GM18499 (cell line): ENCODE data around the gene F10.
"Not testable (repeated sequence)": the region's sequence is repeated elsewhere in the genome, so short reads cannot be mapped to it uniquely, and the experiment has no call there.

Source experiments
- ATAC-seq: cut with Tn5 transposase; IDR thresholded peaks from one replicate; pipeline ENCODE4 v1.9.1; 2021; ENCODE audit warnings: moderate number of reproducible peaks; ENCODE audit not compliant: insufficient read depth, unreplicated experiment

The F10 gene

DNA sequence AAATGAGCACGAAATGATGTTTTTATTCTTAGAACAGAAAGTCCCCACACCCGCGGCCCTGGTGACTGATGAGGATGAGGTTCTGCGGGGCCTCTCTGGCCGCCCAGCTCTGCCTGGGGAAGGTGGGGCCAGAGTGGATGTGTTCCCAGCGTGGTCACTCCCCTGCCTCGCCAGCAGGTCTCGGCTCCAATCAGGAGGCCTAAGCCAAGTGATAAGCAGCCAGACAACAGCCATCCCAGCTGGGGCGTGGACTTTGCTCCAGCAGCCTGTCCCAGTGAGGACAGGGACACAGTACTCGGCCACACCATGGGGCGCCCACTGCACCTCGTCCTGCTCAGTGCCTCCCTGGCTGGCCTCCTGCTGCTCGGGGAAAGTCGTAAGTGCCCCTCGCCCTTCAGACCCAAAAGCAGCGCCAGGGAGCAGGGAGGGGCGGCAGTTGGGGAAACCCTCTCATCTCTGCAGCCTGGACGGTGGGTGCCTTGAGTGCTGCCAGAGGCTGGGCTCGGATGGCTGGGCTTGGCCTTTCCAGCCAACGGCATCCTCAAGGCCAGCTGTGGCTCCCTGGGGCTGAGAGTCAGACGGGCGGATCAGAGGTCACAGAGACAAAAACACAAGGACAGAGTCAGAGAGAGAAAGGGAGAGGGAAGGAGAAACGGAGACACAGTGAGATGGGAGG is at the start of gene F10:
Gene F10, plus strand, starts transcription at position 250 of the 676 bp plus-strand sequence. Its CDS starts 57 bp downstream, at position 307.
- ATAC-seq: no peak

DNA sequence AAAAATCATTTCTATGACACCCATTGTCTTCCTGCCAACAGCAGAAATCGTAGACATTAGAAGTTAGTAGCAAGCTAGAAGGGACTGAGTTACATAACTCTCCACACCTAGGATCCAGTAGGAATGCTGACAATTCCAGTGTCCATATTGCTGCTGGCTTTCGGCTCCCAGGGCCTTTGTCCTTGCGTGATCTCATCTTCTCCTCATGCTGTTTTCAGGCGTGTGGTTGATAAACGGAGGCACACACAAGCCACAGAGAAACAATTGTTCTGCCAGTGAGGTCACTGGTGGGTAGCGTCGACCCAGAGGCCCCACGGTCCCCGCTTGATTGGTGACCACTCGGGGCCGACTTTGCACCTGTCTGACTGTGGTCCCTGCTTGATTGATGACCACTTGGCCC is 48.7 kb upstream of the F10 start:
- no peak for ATAC-seq

DNA sequence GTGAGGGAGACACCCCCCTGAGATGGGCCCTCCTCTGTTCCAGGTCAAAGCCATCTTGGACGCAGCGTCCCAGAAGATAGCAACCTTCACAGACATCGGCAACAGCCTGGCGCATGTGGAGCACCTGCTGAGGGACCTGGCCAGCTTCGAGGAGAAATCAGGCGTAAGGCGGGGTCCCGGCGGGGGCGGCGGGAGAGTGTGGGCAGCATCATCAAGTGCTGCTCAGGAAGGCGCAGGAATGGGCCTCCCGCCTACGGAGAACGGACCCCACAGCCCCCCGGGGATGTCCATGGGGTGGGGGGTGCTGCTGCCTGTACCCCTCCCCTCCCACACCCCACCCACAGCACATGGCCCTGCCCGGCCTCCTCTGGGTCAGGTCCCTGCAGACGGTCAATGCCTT is 48.2 kb upstream of the F10 start:
- no peak for ATAC-seq

DNA sequence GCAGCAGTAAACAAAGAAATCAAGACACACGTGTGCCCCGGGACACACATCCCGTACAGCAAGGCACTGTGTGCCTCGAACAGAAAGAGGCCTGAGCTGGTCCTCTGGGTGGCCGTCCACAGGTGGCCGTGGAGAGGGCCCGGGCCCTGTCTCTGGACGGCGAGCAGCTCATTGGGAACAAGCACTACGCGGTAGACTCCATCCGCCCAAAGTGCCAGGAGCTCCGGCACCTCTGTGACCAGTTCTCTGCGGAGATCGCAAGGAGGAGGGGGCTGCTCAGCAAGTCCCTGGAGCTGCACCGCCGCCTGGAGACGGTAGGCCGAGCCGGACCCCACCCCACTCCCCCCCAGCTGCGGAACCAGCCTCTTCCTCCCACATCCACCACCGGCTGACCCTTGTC is 47.7 kb upstream of the F10 start:
- no peak for ATAC-seq

DNA sequence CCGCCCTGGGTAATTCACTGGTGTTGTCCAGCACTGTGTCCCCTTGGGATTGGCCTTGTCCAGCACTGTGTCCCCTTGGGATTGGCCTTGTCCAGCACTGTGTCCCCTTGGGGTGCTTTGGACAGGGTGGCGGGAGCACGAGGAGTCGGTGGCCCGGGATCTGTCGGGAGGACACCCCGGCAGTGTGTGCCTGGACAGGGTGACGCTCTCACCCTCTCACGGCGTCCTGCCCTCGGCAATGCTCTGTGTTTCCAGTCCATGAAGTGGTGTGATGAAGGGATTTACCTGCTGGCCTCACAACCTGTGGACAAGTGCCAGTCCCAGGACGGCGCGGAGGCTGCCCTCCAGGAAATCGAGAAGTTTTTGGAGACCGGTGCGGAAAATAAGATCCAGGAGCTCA is 46.9 kb upstream of the F10 start:
- ATAC-seq: no peak

DNA sequence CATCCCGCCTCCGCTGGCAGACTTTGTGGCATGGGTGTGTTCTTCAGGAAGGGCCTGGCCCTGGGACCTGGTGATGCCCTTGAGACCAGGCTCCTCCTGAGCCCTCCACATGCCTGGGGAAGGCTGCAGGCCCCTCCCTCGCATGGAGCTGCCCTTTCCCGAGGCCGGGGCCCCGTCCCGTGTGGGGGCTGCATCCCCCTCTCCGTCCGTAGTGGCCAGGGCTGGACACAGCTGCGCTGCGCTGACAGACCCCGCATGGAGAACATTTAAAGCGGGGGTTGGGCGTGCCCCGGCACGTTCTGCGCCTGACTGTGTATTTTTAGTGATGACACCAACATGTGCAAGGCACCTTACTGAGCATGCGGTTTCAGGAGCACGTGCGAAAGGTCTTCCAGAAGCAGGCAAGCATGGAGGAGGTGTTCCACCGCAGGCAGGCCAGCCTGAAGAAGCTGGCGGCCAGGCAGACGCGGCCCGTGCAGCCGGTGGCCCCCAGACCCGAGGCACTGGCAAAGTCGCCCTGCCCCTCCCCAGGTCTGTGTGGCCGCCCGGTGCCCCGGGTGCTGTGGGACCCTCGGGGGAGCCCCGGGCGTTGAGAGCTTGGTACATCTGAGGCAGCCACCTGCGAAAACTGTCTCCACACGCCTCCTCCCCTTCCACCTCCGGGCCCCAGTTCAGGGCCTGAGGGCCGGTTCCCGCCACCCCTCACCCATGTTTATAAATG is 45.8 kb upstream of the F10 start:
- no peak for ATAC-seq

DNA sequence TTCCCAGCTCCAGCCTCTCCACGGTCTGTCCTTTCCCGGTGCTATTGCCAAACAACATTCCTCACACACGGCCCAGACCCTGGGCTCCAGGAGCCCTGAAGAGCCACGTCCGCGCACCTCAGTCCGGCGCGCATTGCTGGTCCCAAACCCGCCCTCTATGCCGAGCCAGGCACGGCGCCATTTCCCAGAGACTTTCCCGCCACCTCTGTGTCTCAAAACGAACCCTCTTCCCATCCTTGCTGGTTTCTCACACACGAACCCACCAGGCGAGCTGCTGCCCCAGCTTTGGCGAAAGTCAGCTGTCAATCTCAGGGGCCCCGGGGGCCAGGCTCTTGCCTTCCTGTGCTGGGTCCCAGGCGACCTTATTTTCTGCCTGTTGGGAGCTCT is 45.0 kb upstream of the F10 start:
- no peak for ATAC-seq

DNA sequence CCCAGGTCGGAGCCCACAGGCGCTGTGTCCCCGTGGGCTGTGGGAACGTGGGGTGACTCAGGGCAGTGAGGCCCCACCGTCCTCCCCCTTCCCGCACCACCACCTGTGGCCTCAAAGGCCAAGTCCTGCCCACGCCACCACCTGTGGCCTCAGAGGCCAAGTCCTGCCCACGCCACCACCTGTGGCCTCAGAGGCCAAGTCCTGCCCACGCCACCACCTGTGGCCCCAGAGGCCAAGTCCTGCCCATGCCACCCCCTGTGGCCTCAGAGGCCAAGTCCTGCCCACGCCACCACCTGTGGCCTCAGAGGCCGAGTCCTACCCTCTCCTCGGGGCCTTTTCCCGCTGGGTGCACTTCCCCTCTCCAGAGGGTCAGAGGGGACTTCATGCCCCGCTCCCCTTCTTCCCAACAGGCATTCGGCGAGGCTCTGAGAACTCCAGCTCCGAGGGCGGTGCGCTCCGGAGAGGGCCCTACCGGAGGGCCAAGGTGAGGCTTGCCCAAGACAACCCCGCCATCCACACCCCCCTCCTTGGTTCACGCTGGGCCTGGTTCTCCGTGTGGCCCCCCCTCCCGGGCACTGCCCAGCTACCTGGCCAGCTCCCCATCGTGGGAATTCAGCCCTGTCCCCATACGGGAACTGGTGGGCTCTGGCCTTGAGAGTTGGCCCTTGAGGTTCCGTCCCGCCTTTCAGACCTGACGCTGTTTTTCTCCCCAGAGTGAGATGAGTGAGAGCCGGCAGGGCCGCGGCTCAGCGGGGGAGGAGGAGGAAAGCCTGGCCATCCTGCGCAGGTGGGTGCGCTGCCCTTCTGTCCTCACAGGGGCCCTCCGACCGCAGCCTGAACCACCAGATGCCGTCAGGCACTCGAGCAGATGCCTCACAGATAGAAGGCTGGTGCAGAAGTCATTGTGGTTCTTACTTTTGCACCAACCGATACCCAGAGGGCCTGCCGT is 44.4 kb upstream of the F10 start:
- no peak for ATAC-seq

DNA sequence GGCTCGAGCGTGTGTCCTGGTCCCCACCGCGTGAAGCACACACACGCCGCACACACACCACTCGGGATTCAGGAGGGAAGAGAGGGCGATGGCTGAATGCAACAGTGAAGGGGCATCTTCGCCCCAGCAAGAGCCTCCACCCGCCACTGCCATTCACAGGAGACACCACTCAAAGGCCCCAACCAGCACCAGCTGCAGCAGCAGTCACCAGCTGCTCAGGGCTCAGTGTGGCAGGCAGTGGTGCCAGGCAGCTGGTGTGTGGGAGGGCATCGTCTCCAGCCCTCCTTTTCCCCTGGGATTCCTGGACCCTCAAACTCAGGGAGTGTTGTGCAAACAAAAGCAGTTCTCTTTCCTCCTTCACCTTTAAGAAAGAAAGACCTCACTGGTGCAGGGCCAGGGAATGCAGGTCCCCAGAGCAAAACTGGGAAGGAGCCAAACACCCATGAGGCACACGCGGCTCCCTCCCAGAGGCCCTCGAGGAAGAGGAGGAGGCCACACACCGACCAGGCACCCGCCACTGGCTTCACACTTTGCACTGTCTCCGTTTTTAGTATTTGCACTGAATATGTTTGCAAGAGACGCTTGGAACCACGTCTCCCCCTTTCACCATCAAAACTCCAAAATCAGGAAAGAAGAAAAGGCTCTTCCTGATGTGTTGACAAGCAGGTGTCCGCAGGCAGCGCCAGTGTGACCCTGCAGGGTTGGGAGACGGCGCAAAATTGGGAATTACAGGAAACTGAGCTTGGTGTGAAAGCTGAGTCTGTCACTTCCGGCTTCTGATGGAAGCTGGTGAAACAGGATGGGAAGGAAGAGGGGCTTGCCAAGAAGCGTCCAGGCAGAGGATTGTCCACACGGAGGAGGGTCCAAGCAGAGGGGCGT is 43.5 kb upstream of the F10 start:
- ATAC-seq: no peak

DNA sequence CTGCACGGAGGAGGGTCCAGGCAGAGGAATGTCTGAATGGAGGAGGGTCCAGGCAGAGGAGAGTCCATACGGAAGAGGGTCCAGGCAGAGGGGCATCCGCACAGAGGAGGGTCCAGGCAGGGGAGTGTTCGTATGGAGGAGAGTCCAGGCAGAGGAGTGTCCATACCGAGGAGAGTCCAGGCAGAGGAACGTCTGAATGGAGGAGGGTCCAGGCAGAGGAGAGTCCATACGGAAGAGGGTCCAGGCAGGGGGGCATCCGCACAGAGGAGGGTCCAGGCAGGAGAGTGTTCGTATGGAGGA is 42.9 kb upstream of the F10 start:
- not testable (repeated sequence) for ATAC-seq

DNA sequence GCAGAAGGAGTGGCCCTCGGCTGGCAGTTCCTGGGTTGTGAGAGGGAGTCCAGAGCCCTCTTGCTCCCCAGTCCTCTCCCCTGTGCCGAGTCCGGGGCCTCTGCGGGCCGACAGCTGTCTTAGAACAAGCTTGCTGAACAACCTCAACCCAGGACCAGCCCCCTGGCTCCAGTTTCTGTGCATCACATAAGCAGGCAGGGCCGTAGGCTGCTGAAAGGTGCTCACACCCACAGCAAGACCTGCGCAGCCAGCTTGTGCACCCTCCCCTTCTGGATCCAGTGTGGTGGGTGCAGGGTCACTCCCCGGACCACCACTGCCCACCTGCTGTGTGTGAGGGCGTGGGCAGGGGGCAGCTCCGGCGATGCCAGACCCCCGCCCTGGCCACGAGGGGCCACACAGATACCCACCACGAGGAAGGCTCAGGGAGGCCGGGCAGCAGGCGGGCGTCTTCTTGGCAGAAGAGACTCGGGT is 42.2 kb upstream of the F10 start:
- ATAC-seq: no peak

DNA sequence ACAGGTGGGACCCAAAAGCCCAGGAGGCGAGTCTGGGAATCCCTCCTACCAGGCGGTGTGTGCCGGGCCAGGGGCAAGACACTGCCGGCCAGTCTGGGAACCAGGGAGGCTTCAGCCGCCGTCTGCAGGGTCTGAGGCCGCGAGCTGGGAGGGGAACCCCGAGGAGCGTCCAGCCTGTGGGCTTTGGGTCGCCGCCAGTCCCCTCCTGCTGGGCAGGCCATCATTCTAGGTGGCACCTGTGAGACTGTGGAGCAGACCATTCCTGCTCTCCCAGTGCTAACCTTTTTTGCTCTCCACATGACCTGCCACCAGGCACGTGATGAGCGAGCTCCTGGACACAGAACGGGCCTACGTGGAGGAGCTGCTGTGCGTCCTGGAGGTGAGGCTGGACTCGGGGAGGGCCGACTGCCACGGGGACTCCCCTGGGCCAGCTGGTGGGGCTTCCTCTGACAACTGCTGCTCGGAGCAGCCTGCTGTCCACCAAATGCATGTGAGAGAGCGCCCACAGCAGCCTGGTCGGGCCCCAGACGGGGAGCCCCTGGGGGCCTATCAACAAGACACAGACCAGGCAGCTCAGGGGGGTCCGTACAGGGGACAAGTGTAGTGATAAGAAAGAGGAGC is 41.6 kb upstream of the F10 start:
- ATAC-seq: no peak

DNA sequence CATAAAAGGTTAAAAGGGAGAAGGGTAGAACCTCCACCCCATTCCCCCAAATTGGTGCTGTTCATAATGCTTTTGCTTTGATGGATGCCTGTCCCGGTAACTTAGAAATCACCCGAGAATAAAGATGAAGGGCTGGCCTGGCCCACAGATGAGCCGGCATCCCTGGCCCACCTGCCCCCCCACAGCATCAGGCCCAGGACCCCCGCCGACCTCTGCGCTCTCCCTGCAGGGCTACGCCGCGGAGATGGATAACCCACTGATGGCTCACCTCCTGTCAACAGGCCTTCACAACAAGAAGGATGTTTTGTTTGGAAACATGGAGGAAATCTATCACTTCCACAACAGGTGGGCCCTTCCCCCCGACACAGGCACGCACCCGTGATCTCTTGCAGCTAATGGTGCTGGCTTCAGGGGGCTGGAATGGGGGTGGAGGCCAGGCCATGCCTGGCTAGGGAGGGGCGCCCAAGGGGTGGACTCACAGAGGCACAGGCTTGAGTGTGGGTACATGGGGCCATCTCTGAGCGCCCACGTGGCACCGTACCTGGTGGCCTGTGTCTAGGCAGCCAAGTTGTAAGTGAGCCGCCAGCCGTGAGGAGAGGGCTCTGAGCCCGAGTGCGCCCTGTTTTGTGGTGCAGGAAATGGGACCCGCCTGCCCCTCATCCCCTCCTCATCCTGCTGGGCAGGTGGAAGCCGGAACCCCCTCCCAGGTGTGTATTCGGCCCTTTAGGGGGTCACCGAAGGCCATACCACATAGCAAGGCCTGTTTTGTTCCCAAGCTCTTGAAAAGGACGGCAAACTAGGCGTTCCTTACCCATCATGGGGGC is 40.2 kb upstream of the F10 start:
- no peak for ATAC-seq

DNA sequence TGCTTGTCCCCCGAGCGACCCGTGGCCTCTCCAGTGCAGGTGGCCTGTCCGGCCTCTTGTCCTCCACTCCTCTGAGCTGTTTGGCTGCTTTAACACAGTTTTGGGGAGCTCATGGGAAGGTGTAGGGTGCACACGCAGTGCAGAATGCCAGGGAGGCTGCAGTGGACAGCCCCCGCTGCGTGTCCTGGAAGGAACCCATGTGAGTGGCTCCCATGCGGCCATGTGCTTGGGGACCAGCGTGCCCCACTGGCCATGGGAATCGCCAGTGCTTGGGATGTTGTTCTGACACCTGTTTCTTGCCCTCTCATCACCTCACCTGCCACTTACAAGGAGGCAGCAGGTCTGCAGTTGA is 39.6 kb upstream of the F10 start:
- ATAC-seq: no peak

DNA sequence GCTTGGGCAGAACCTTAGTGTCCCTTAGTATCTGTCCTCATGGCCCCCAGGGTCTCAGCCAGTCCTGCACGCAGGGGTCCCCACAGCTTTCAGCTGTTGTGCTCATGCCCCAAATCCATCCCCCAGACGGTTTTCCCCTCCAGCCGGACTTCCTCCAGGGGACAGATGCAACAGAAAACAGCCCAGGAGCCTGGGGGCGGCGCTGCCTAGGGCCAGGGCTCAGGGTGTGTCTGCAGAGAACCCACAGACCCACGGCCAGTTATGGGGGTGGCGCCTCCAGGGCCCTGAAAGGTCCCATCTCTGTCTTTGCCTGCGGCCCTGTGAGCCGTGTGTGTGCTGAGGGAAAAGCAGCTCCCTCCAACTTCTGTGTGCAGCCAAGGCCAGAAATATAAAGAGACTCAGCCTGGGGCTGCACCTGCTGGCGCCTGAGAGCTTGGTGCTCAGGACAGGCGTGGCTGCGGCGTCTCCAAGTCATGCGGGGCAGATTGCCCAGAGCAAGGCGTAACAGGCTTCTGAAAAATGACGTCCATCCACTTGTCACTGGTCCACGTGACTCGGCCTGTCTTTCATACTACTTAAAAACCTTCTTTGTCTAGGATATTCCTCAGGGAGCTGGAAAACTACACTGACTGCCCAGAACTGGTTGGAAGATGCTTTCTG is 39.1 kb upstream of the F10 start:
- ATAC-seq: no peak

DNA sequence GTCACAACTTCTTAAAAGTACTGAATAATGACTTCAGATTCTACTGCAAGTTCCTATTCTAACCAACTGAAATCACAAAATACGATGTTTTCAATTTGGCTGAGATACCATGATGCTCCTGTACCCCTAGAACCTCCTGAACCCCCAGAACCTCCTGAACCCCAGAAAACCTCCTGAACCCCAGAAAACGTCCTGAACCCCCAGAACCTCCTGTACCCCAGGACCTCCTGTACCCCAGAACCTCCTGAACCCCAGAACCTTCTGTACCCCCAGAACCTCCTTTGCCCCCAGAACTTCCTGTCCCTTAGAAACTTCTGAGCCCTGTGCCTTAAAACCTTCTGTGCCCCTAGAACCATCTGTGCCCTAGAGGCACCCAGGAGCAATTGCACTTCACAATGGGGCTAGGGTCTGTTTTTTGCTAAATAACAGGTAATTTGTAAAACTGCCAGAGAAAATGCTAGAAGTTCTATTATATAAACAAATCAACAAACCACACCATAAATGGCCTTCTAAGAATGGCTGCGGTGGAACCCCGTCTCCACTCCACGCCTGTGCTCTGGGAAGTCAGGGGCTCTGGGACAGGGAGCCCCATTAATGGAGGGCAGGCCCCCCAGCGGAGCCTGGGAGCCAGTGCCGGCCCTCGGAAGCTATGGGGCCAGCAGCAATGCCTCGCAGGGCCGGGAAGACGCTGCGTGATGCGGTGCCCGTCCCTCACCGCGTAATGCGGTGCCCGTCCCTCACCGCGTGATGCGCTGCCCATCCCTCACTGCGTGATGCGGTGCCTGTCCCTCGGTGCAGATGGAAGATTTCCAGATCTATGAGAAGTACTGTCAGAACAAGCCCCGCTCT is 38.3 kb upstream of the F10 start:
- no peak for ATAC-seq

DNA sequence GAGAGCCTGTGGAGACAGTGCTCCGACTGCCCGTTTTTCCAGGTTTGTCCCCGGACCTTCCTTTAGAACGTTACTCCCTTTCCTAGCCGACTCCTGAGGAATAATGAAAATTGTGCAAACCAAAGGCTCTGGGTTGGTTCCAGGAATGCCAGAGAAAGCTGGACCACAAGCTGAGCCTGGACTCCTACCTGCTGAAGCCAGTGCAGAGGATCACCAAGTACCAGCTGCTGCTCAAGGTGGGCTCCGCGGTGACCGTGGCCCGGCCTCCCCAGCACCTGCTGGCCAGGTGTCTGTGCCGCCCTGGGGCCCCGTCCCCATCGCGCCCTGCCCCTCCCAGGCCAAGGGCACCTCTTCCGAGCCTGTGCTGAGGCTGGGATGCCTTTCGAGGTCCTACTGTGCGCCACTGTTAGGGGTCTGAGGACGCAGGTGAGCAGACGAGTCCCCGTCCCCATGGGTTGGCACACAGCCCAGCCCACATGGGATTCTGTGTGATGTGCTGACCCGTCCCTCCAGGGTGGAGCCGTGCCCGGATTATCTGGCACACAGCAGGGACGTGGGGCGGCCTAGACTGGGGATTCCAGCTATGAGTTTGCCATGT is 37.6 kb upstream of the F10 start:
- no peak for ATAC-seq
